HG03097 (cell line): ENCODE data around the gene IMPDH1.

Experiments
- ATAC-seq: cut with Tn5 transposase; IDR thresholded peaks from one replicate; pipeline ENCODE4 v1.9.1; 2021; ENCODE audit not compliant: unreplicated experiment, low FRiP score

Gene IMPDH1

DNA sequence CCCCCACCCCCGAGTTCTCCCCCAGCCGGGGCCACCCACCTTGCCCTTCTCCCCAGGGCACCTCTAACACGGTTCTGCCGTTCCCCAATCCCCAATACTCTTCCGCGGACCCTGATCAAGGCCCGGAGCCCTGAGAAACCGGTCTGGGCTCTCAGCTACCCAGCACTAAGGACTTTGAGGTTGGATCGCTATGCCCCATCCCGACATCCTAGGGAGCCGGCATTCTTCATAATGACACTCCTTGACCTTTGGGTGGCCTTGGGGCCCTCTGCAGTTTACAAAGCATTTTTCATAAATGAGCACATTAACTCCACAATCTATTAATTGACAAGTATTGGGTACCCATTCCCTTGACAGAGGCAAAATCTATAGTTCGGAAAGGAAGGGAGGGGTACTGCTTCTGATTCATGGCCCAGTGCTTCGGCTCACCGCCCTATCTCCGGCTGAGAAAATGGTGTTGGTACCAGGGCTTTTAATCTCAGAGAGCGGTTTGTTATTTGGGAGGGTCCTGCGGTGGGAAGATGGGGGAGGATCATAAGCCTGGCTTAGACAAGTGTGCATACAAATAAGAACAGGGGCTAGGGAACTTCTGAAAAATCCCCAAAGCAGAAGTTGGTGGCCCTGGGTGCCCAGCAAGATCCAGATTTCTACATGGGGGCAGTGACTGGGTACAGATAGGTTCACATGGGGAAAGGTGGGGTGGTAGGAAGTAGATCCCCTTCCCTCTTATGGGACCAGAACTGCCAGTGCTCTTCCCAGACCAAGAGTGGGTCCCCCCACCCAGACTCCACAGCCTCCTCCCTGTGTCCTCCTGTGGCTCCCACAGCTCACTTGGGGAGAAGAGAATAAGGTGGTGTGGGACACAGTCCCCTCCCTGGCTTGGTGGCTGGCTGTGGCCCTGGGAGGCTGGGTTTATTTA is 3.2 kb downstream of the IMPDH1 start:
- no peak for ATAC-seq

DNA sequence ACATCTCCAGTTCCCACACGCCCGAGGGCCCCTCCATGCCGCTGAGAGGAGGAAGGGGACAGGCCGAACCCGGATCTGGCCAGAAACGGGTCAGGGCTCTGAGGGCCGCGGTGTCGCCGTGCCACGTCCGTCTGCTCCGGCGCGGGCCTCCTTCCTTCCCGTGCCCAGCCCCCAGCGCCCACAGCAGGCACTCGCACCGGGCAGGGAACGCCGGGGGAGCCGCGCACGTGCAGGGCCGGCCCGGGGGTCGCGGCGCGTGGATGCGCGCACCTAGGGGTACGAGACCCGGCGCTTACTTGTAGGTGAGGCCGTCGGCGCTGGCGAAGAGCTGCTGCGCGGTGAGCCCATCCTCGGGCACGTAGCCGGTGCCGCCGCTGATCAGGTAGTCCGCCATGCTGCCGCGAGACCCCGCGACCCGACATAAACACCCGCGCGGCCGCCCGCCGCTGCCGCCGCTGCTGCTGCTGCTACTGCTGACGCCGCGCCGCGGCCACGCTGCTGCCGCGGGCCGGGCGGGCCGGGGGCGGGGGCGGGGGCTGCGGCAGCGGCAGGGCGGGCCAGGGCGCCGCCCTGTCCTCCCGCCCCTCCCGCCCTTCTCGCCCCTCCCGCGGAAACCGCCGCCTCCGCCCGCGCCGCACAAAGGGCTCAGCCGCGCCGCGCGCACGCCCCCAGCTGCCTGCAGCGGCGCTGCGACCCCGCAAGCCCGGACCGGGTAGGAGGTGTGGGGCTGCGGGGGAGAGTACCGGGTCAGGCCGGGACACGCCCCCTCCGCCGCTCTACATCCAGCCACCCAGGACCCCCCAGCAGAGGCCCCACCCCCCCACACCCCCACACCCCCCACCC is 4.1 kb downstream of the IMPDH1 start:
- ATAC-seq, result no peak

DNA sequence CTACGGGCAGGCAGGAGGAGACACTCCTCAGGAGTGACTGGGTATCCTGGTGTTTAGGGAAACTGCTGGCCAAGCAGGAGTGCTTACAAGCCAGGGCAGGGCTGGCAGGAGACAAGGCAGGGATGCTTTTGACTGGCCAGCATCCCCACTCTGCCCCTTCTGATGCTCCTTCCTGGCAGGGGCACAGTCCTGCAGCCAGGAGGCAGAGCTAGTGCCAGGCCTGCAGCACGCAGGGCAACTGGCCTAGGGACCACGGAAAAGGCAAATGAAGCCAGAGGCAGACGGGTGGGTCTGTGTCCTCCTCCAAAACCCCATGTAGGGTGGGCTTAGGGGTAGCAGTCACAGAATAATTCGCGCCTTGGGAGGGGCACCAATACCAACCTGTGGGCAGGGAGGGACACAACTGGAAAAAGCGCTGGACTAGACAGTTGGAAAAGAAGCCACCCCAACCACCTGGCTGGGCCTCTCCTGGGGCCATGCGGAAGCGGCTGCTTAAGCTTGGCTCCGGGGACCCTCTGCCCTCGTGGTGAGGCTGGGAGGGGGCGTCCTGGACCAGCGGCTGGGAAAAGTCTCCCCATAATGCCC is 4.8 kb downstream of the IMPDH1 start:
- ATAC-seq, result no peak

GRCh38 chr7:128404143-128404681 is 5.6 kb downstream of the IMPDH1 start:
- no peak for ATAC-seq

- ATAC-seq, result no peak
Measured at GRCh38 chr7:128403676-128404075, 6.1 kb downstream of the IMPDH1 start.

DNA sequence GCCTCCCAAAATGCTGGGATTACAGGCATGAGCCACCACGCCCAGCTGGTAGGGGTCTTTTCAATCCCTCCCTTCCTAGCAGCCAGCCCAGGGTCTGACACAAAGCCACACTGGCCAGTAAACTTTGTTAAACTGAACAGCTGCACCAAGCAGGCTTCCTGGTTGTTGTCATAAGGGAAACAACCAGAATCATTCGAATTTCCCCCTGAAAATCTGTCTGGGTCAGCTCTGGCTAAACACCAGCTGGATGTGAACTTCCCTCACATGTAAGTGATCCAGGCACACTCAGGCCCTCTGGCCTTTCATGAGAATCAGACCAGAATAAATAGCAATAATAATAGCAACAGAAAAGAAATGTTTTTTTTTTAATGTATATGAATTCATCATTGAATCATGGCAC is 7.4 kb downstream of the IMPDH1 start:
- ATAC-seq, result no peak

DNA sequence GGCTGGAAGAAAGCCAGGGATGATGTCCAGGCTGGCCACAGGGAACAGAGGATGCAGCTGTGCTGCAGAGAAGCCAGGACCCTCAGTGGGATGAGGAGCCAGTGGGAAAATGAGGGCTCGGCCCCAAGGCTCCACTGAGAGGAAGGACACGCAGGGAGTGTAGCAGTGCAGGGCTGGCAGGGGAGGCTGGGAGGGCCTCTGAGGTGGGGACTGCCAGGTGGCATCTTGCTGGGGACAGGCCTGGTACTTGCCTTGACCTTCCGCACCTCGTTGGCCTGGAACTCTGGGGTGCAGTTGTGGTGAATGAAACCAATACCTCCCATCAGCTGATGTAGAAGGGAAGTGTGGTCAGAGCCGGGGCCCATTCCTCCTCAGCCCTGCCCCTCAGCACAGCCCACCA is 9.2 kb downstream of the IMPDH1 start:
- ATAC-seq, result no peak

DNA sequence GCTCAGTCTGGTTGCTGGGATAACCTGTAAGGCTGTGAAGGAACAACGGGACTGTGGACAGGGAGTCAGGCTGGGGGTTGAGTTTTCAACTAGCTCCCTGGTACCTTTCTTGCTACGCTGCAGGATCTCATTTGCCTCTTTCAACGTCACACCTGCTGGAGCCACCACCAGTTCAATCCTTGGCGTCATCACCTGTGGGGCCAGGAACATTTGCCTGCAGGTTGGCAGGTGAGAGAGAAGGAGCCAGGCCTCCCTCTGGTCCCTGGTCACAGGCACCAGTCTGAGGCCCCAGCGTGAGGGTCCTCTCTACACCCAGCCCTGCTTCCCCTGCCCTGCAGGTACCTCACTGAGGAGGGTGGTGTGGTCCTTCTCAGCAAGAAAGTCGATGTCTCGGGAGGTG is 9.8 kb downstream of the IMPDH1 start:
- no peak for ATAC-seq

GRCh38 chr7:128398841-128399135 is 11.0 kb downstream of the IMPDH1 start:
- no peak for ATAC-seq

GRCh38 chr7:128398016-128398840 is 11.6 kb downstream of the IMPDH1 start:
- ATAC-seq, result no peak

GRCh38 chr7:128396357-128396756 is 13.4 kb downstream of the IMPDH1 start:
- ATAC-seq, result no peak

DNA sequence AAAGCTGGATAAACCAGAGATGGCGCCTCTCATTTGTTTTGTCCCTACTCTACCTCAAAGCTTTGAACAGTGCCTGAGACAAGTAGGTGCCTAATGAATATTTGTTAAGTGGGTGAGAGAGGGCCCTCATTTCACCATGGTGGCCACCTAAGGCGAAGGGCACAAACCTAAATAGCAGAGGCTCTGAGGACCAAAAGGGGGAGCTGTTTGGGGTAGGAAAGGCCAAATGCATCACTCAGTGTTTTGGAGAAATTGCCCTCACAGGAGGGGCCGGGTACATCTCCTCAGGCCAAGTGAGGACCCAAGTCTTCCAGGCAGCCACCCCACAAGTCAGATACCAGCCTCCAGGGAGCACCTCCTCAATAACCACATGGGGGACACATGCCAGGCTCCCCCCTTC is 14.0 kb downstream of the IMPDH1 start:
- no peak for ATAC-seq

- no peak for ATAC-seq
Measured at GRCh38 chr7:128394904-128395496, 14.8 kb downstream of the IMPDH1 start.

GRCh38 chr7:128393526-128394330 is 16.1 kb downstream of the IMPDH1 start:
- ATAC-seq, result no peak

DNA sequence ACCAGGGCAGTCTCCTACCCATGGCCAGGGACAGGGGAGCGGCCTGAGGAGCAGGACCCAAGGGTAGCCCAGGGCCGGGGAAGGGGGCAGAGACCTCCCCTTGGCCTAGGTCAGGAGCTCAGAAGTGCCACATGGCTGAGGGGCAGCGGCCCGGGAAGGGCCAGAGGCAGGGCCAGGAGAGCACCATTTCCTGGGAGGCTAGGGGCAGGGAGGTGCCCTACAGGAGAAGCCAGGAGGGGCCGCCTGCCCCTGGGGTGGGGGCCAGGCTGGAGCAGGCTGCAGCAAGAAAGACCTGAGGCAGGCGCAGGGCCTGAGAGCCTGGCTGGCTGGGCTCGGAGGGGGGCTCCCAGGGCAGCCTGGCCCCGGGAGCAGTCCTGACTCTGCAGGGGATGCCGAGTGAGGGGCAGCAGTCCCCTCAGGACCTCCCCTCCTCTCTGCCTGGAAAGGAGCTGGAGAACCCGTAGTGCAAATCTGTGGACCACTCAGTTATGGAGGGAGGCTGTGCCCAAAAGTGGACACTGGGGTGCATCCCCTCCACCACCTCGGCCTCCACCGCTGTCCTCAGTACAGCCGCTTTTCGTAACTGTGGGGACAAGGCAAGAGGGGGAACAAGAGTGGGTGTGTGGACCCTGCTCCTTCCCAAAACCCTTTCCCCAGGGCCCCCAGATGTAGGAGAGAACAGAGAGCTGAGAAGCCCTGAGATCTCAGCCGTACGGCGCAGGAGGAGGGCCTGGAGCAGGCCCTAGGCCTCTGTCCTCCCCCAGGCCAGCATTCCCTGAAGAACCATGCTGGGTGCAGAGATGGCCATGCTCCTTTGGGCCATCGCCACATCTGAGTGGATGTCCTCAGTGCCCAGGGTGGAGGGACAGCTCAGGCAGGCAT is 17.1 kb downstream of the IMPDH1 start:
- no peak for ATAC-seq

GRCh38 chr7:128391805-128392204 is 18.0 kb downstream of the IMPDH1 start:
- no peak for ATAC-seq

DNA sequence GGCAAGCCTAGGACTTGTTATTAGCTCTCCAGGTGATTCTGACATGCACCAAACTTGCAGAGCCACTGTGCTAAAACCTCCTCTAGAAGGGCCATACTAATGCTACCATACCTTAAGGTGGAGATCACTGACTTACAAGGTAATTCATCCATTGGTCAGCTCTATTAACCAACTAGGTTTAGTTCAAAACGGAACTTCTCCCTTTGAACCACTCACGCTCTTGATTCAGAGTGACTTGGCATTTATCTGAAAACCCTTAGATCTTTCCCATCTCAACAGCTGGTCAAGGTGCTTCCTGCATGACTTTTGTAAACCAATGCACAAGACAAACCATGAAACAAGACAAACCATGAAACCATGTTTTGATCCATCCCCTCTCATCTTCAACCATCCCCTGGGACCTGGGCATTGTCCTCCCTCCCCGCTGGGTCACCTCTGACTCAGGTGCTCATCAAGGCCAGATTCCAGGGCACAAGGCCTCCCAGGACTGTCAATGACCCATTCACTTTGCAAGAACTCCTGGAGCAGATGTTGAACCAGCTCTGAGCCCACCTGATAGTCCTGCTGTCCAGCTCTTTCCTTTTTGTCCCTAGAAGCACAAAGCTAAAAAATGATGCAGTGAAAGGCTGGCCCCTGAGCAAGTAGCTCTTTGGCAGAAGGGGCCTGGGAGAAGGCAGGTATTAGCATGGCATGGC is 18.8 kb downstream of the IMPDH1 start:
- ATAC-seq, result no peak
